NCI-H2171 (cell line): Measurements from ENCODE around the gene FAM219B.

Source experiments
- DNase-seq: peaks from one replicate; lab custom pipeline; 2025; lab: John Stamatoyannopoulos, UW

FAM219B gene

GRCh38 chr15:74873036-74873755 lies 33.5 kb downstream of the FAM219B start, which contains the start of gene SCAMP2:
Gene SCAMP2, minus strand, starts transcription at chr15:74873365. Its CDS starts 110 bp downstream, at chr15:74873255.
- DNase-seq, result peak; percentile 93

- DNase-seq, result no peak
Measured at GRCh38 chr15:74872702-74873035, 34.0 kb downstream of the FAM219B start.

GRCh38 chr15:74870436-74871215 lies 36.0 kb downstream of the FAM219B start:
- no peak for DNase-seq

GRCh38 chr15:74869726-74870407 lies 36.8 kb downstream of the FAM219B start:
- no peak for DNase-seq

- no peak for DNase-seq
Measured at GRCh38 chr15:74869372-74869725, 37.3 kb downstream of the FAM219B start.

GRCh38 chr15:74868059-74868458 lies 38.6 kb downstream of the FAM219B start:
- no peak for DNase-seq

GRCh38 chr15:74867466-74868038 lies 39.1 kb downstream of the FAM219B start:
- no peak for DNase-seq

GRCh38 chr15:74866090-74866489 lies 40.6 kb downstream of the FAM219B start:
- no peak for DNase-seq

- DNase-seq, result no peak
Measured at GRCh38 chr15:74865316-74865715, 41.3 kb downstream of the FAM219B start.

- DNase-seq, result no peak
Measured at GRCh38 chr15:74864296-74864695, 42.4 kb downstream of the FAM219B start.

- DNase-seq, result no peak
Measured at GRCh38 chr15:74863239-74864056, 43.2 kb downstream of the FAM219B start.

GRCh38 chr15:74858369-74858740 lies 48.3 kb downstream of the FAM219B start:
- DNase-seq, result no peak

GRCh38 chr15:74857671-74858368 lies 48.8 kb downstream of the FAM219B start:
- DNase-seq, result no peak

GRCh38 chr15:74857082-74857655 lies 49.5 kb downstream of the FAM219B start:
- DNase-seq, result no peak

GRCh38 chr15:74856537-74856936 lies 50.1 kb downstream of the FAM219B start:
- DNase-seq, result no peak

GRCh38 chr15:74855857-74856256 lies 50.8 kb downstream of the FAM219B start:
- DNase-seq, result no peak

- no peak for DNase-seq
Measured at GRCh38 chr15:74854453-74855022, 52.1 kb downstream of the FAM219B start.

- DNase-seq, result no peak
Measured at GRCh38 chr15:74851960-74852359, 54.7 kb downstream of the FAM219B start.

GRCh38 chr15:74850393-74850792 lies 56.3 kb downstream of the FAM219B start:
- DNase-seq, result no peak
